ENCODE measurements around the gene KIF2A. TPM values are rescaled to one million over a fixed set of nuclear protein-coding genes. Genes with fewer than 3 reads are reported as not detected.
A peak's percentile ranks its signal among the peaks of the same experiment; 100 is the strongest.

Gene KIF2A
- total and polyA plus RNA-seq, 2 of the 8 experiments (the other 6 are each of a cell fraction or from before 2014, with no cell fraction given): 18.4 to 97.1 TPM

GRCh38 chr5:62284946-62285891 is 20.8 kb upstream of the KIF2A start:
- H2BK5ac ChIP-seq (ENCODE audit: low read depth, low read length): no peak overlapping the region
- DNase-seq (ENCODE audit: low read depth in 1 of 2, low spot score in 2 of 2) (no peak), FAIRE-seq (no peak)
- TF ChIP-seq USF2 (IDR thresholded peaks at IDR 0.05; ENCODE audit: low read length): no peak
- no peak for TF ChIP-seq EGR1 (IDR thresholded peaks at IDR 0.05; ENCODE audit: borderline replicate concordance, low read depth, low read length)
- TF ChIP-seq ASH2L (IDR thresholded peaks at IDR 0.05; ENCODE audit: low read length): no peak
- no peak for TF ChIP-seq KDM5A (IDR thresholded peaks at IDR 0.05; ENCODE audit: low read length)
- TF ChIP-seq YY1 (IDR thresholded peaks at IDR 0.05; ENCODE audit: low read depth, low read length): peak; percentile 54; the same call in 1 of the 2 replicates
- TF ChIP-seq TBP (IDR thresholded peaks at IDR 0.05; ENCODE audit: low read depth, low read length): no peak
- TF ChIP-seq MAFK (IDR thresholded peaks at IDR 0.05; ENCODE audit: low read depth, low read length): peak; percentile 27; the same call in 1 of the 2 replicates
- TF ChIP-seq CTCF (IDR thresholded peaks at IDR 0.05; ENCODE audit: control extremely low read depth in 1 of 3, insufficient read depth in 1 of 3, low read depth in 1 of 3, low read length in 3 of 3): no peak
- no peak for TF ChIP-seq BACH1 (IDR thresholded peaks at IDR 0.05; ENCODE audit: low read length)
- H3K56ac ChIP-seq (replicated peaks; ENCODE audit: insufficient read length, low read depth, low read length): no peak overlapping the region
- no peaks in the 10 kb centered on the region for H3K27me3 ChIP-seq (replicated peaks in 1 of 4; ENCODE audit: control insufficient read depth in 3 of 4, extremely low read depth in 1 of 4, insufficient read depth in 3 of 4, low read length in 3 of 4)
- no peak overlapping the region for H4K91ac ChIP-seq (replicated peaks; ENCODE audit: insufficient read length, low read length)
- H3K36me3 ChIP-seq (ENCODE audit: control insufficient read depth in 2 of 4, insufficient read depth in 4 of 4, low read length in 3 of 4): no peaks in the 10 kb centered on the region
- H2BK15ac ChIP-seq (ENCODE audit: low read length): no peak overlapping the region
- H2AK5ac ChIP-seq (ENCODE audit: low read depth, low read length): no peak overlapping the region
- H2BK120ac ChIP-seq (replicated peaks; ENCODE audit: low read depth, low read length): no peak overlapping the region
- no peak overlapping the region for H3K27ac ChIP-seq (ENCODE audit: low read depth, low read length)
- H3K4me2 ChIP-seq (ENCODE audit: insufficient read depth in 1 of 2, low read depth in 2 of 2, low read length in 2 of 2): no peak overlapping the region
- CTCF ChIA-PET (ENCODE audit: partially characterized antibody): interaction anchor here (0.6 to 0.7 kb wide), 2 partner anchors 46 to 899 kb away, joined by 3 read pairs; no protein-coding TSS in a partner anchor
- H3K23ac ChIP-seq (ENCODE audit: insufficient read length): no peak overlapping the region
- H4K5ac ChIP-seq (ENCODE audit: insufficient read length, low read depth, low read length): no peak overlapping the region
- no peak overlapping the region for H2AFZ ChIP-seq (ENCODE audit: low read length)
- H3K79me2 ChIP-seq (ENCODE audit: control insufficient read depth in 1 of 2, insufficient read depth in 2 of 2, low read length in 2 of 2): no peaks in the 10 kb centered on the region
- POLR2A ChIA-PET (ENCODE audit: partially characterized antibody): no interaction called here
- H3K14ac ChIP-seq (ENCODE audit: insufficient read length): no peak overlapping the region
- H3K9ac ChIP-seq (replicated peaks in 1 of 4; ENCODE audit: extremely low read depth in 1 of 4, low read depth in 3 of 4, low read length in 3 of 4): no peak overlapping the region
- H3K4ac ChIP-seq (replicated peaks; ENCODE audit: insufficient read length, low read depth, low read length): no peak overlapping the region
- H3K23me2 ChIP-seq (ENCODE audit: low read depth, low read length): no peaks in the 10 kb centered on the region
- no peaks in the 10 kb centered on the region for H3K79me1 ChIP-seq (ENCODE audit: low read depth, low read length)
- no peak overlapping the region for H3K18ac ChIP-seq (ENCODE audit: extremely low read depth, low read length)
- no peak overlapping the region for H2BK12ac ChIP-seq (ENCODE audit: low read depth, low read length)
- no peak overlapping the region for H2BK20ac ChIP-seq (ENCODE audit: low read length)
- 88% methylated on average over 6 of the region's 6 CpGs; no CpG with 5 or more reads in 1 of the 2 experiments for WGBS, 2 experiments (ENCODE audit: extremely low coverage in 1 of 2, insufficient coverage in 1 of 2, insufficient read length in 1 of 2, insufficient replicate concordance in 2 of 2, low coverage in 1 of 2, low lambda C conversion rate in 2 of 2, missing lambda C conversion rate in 1 of 2)
- no peaks in the 10 kb centered on the region for H3K4me1 ChIP-seq (replicated peaks in 1 of 4; ENCODE audit: control insufficient read depth in 3 of 4, insufficient read depth in 4 of 4, low read length in 3 of 4)
- no peak overlapping the region for H4K8ac ChIP-seq (ENCODE audit: extremely low read depth, insufficient read depth, low read length)
- no peaks in the 10 kb centered on the region for H4K20me1 ChIP-seq (replicated peaks in 1 of 2; ENCODE audit: control insufficient read depth in 1 of 2, insufficient read depth in 2 of 2, low read length in 2 of 2)
- H3K9me3 ChIP-seq (ENCODE audit: insufficient read depth in 2 of 2, low read depth in 1 of 2, low read length in 1 of 2): peaks cover 0 to 2% of the 10 kb centered on the region in 2 experiments; a peak in 1 of 4 replicates
- H3K4me3 ChIP-seq (ENCODE audit: extremely low read depth in 1 of 4, insufficient read depth in 2 of 4, low read depth in 3 of 4, low read length in 4 of 4): no peak overlapping the region

Measured in H1 (cell line).